CD14-positive monocyte (primary cell): ENCODE data around the gene RALGAPA2. TPM values are rescaled to one million over a fixed set of nuclear protein-coding genes. Genes with fewer than 3 reads are reported as not detected.
A peak's percentile ranks its signal among the peaks of the same experiment; 100 is the strongest.

Experiments used
- DNase-seq, 3 donors: peaks; one replicate each; pipeline ENCODE4 v3.0.0-alpha.2; 2011 to 2022
- H2AFZ ChIP-seq: 2 replicates; pipeline ENCODE4 v1.6.0; 2012; ENCODE audit warnings: mild to moderate bottlenecking, low read depth, low read length, inconsistent platforms; ENCODE audit not compliant: insufficient read depth, poor library complexity, severe bottlenecking
- H3K27ac ChIP-seq, 2 donors: 1 replicate in 1 of 2; 2 replicates in 1 of 2; pipeline ENCODE4 v1.5.1; 2012 to 2013; ENCODE audit warnings: low read length in 2 of 2, control low read depth in 1 of 2, inconsistent platforms in 1 of 2, low read depth in 1 of 2, mild to moderate bottlenecking in 1 of 2
- H3K27me3 ChIP-seq, 2 donors: one replicate each; pipeline versions ENCODE4 v1.6.0 to v1.6.1; 2011 to 2013; ENCODE audit warnings: low read length in 2 of 2; ENCODE audit not compliant: control insufficient read depth in 2 of 2, insufficient read depth in 2 of 2
- H3K36me3 ChIP-seq, 2 donors: replicated peaks in 1 of 2; 1 replicate in 1 of 2; 2 replicates in 1 of 2; pipeline versions ENCODE4 v1.5.1 to v1.6.1; 2012 to 2013; ENCODE audit warnings: low read length in 2 of 2, control low read depth in 1 of 2, inconsistent platforms in 1 of 2, mild to moderate bottlenecking in 1 of 2; ENCODE audit not compliant: insufficient read depth in 2 of 2, control insufficient read depth in 1 of 2
- H3K4me1 ChIP-seq, 2 donors: 1 replicate in 1 of 2; 2 replicates in 1 of 2; pipeline versions ENCODE4 v1.5.1 to v1.6.1; 2012 to 2013; ENCODE audit warnings: low read length in 2 of 2, control low read depth in 1 of 2, inconsistent platforms in 1 of 2, mild to moderate bottlenecking in 1 of 2, moderate library complexity in 1 of 2; ENCODE audit not compliant: insufficient read depth in 2 of 2, control insufficient read depth in 1 of 2
- H3K4me2 ChIP-seq: replicated peaks from 2 replicates; pipeline ENCODE3; 2012; ENCODE audit warnings: low read length, moderate library complexity, mild to moderate bottlenecking; ENCODE audit not compliant: poor library complexity, severe bottlenecking; ENCODE audit errors: extremely low read depth
- H3K4me3 ChIP-seq, 3 experiments: fragments of 200-600 bp in 1 of 3; sonication (generic) in 1 of 3; replicated peaks in 1 of 3; 1 replicate in 2 of 3; 2 replicates in 1 of 3; pipeline ENCODE4 v1.5.1; 2011 to 2013; ENCODE audit warnings: low read length in 3 of 3, mild to moderate bottlenecking in 3 of 3, control low read depth in 2 of 3, low read depth in 2 of 3, inconsistent platforms in 1 of 3, moderate library complexity in 1 of 3
- H3K79me2 ChIP-seq: 2 replicates; pipeline ENCODE4 v1.6.0; 2012; ENCODE audit warnings: mild to moderate bottlenecking, control low read depth, inconsistent platforms, low read length, moderate library complexity; ENCODE audit not compliant: insufficient read depth
- H3K9ac ChIP-seq: 2 replicates; pipeline ENCODE4 v1.6.0; 2017; ENCODE audit warnings: low read length, mild to moderate bottlenecking; ENCODE audit not compliant: insufficient read depth, poor library complexity, severe bottlenecking
- H3K9me3 ChIP-seq, 2 donors: replicated peaks in 1 of 2; 1 replicate in 1 of 2; 2 replicates in 1 of 2; pipeline versions ENCODE4 v1.5.1 to v1.6.1; 2012 to 2013; ENCODE audit warnings: low read length in 2 of 2, control low read depth in 1 of 2; ENCODE audit not compliant: control insufficient read depth in 1 of 2, insufficient read depth in 1 of 2
- H4K20me1 ChIP-seq: 2 replicates; pipeline ENCODE4 v1.6.0; 2012; ENCODE audit warnings: mild to moderate bottlenecking, low read length, control low read depth, moderate library complexity; ENCODE audit not compliant: insufficient read depth
- H3K27ac Mint-ChIP-seq, 7 donors: one replicate each; pipeline ENCODE4 v1.8.0; 2020; ENCODE audit warnings: mild to moderate bottlenecking in 7 of 7, mixed read lengths in 7 of 7, moderate library complexity in 6 of 7, inconsistent platforms in 2 of 7
- H3K27me3 Mint-ChIP-seq, 3 donors: one replicate each; pipeline ENCODE4 v1.8.0; 2021 to 2022; ENCODE audit warnings: low read depth in 3 of 3, mild to moderate bottlenecking in 3 of 3, mixed read lengths in 3 of 3, moderate library complexity in 3 of 3, inconsistent platforms in 1 of 3
- H3K36me3 Mint-ChIP-seq, 2 donors: one replicate each; pipeline ENCODE4 v1.8.0; 2020; ENCODE audit warnings: mixed read lengths in 2 of 2, inconsistent platforms in 1 of 2, mild to moderate bottlenecking in 1 of 2
- H3K4me1 Mint-ChIP-seq: one replicate; pipeline ENCODE4 v1.8.0; 2020; ENCODE audit warnings: mild to moderate bottlenecking, mixed read lengths
- H3K4me3 Mint-ChIP-seq, 2 donors: one replicate each; pipeline ENCODE4 v1.8.0; 2020; ENCODE audit warnings: mild to moderate bottlenecking in 2 of 2, mixed read lengths in 2 of 2, moderate library complexity in 1 of 2
- H3K9me3 Mint-ChIP-seq, 7 donors: one replicate each; pipeline ENCODE4 v1.8.0; 2020 to 2022; ENCODE audit warnings: mixed read lengths in 7 of 7, mild to moderate bottlenecking in 6 of 7, moderate library complexity in 6 of 7, inconsistent platforms in 2 of 7
- CTCF ChIP-seq: fragments of 200-600 bp; IDR thresholded peaks from one replicate; pipeline ENCODE4 v1.8.0; 2022; ENCODE audit warnings: antibody characterized with exemption, mild to moderate bottlenecking
- WGBS: methylation state at CpG from one replicate; pipeline ENCODE4 v1.1.5; 2013; ENCODE audit warnings: missing lambda C conversion rate; ENCODE audit not compliant: insufficient coverage; 5-methylcytosine and 5-hydroxymethylcytosine counted together
- intact Hi-C, 2 donors: fragments of 100-400 bp; cut with micrococcal nuclease; formaldehyde crosslinking; loops; one replicate each; pipeline versions ENCODE4 v1.15.0 to v1.15.1; 2023
- polyA plus RNA-seq, 3 donors: library from polyadenylated mRNA; depleted of rRNA in 1 of 3; unstranded in 2 of 3; stranded (reverse) in 1 of 3; fragments of 300-500 nt in 2 of 3; fragments of >200 nt in 1 of 3; fragmentation: Illumina TruSeq in 2 of 3; gene quantifications; 1 replicate in 2 of 3; 2 replicates in 1 of 3; pipeline ENCODE4 v1.2.3, GENCODE V29; 2012 to 2021

Gene RALGAPA2
- polyA plus RNA-seq, 3 donors = 6.2 to 13.0 (median 8.9) TPM

- peak overlapping the region in 1 of 3 experiments; percentile 56 for H3K4me3 ChIP-seq
- Mint-ChIP-seq H3K9me3 (no peaks in the 10 kb centered on the region), H3K4me1 (peaks cover 41% of the 10 kb centered on the region), H3K27ac (peak overlapping the region in 6 of 7 donors; percentile 19 to 89 (median 74)), H3K4me3 (peak overlapping the region; percentile 62 to 88), H3K27me3 (no peaks in the 10 kb centered on the region), H3K36me3 (peaks cover 29 to 42% of the 10 kb centered on the region in 2 donors)
- peaks cover 5 to 38% of the 10 kb centered on the region in 2 donors for H3K36me3 ChIP-seq
- no peak overlapping the region for H3K9ac ChIP-seq
- H3K4me1 ChIP-seq = peaks cover 34 to 47% of the 10 kb centered on the region in 2 donors
- no peaks in the 10 kb centered on the region for H3K27me3 ChIP-seq
- no peaks in the 10 kb centered on the region for H4K20me1 ChIP-seq
- H3K9me3 ChIP-seq = no peaks in the 10 kb centered on the region
- peak overlapping the region; percentile 69 for H3K4me2 ChIP-seq
- peak overlapping the region; percentile 47 for H2AFZ ChIP-seq
- H3K79me2 ChIP-seq = no peaks in the 10 kb centered on the region
- intact Hi-C loops = no loop called here
- peak overlapping the region in 1 of 2 donors; percentile 58 for H3K27ac ChIP-seq
- WGBS = under 1% methylated on average over 18 of the region's 19 CpGs
- peak; percentile 7 for TF ChIP-seq CTCF
- peak; percentile 68 to 81 (median 68) for DNase-seq
These were observed 260.2 kb downstream of the RALGAPA2 start for GRCh38 chr20:20452254-20452676.

- no peak for DNase-seq
- intact Hi-C loops = no loop called here
- Histone ChIP-seq H3K9ac (no peak overlapping the region), H3K4me1 (peaks cover 24 to 38% of the 10 kb centered on the region in 2 donors), H3K36me3 (peaks cover 5 to 37% of the 10 kb centered on the region in 2 donors), H3K27ac (no peak overlapping the region), H3K4me2 (no peak overlapping the region), H3K27me3 (no peaks in the 10 kb centered on the region), H3K79me2 (no peaks in the 10 kb centered on the region), H3K4me3 (no peak overlapping the region), H4K20me1 (no peaks in the 10 kb centered on the region), H3K9me3 (no peaks in the 10 kb centered on the region), H2AFZ (no peak overlapping the region)
- H3K36me3 Mint-ChIP-seq = peaks cover 28 to 40% of the 10 kb centered on the region in 2 donors
- peaks cover 39% of the 10 kb centered on the region for H3K4me1 Mint-ChIP-seq
- no peak for TF ChIP-seq CTCF
- 76% methylated on average over 5 of the region's 5 CpGs for WGBS
- H3K27me3 Mint-ChIP-seq = peaks cover 0 to 1% (median 0%) of the 10 kb centered on the region in 3 donors
- H3K27ac Mint-ChIP-seq = no peak overlapping the region
- no peaks in the 10 kb centered on the region for H3K9me3 Mint-ChIP-seq
- H3K4me3 Mint-ChIP-seq = no peak overlapping the region
These were observed 261.9 kb downstream of the RALGAPA2 start for GRCh38 chr20:20450521-20450920.
